Astrocyte (in vitro differentiated cells and primary cell): Measurements from ENCODE around the gene KIAA0319L. TPM values are rescaled to one million over a fixed set of nuclear protein-coding genes. Genes with fewer than 3 reads are reported as not detected.

Experiments used
- DNase-seq: peaks from one replicate; pipeline ENCODE4 v3.0.0-alpha.2; 2010; ENCODE audit warnings: low read depth
- FAIRE-seq: peaks from 2 replicates; lab custom pipeline; 2011; peaks lifted over from hg19 to GRCh38; lab: Jason Lieb, UNC
- H2AFZ ChIP-seq: 2 replicates; pipeline ENCODE4 v1.6.0; 2012; ENCODE audit warnings: low read depth, low read length, inconsistent platforms
- H3K27ac ChIP-seq: 2 replicates; pipeline ENCODE4 v1.5.1; 2011; ENCODE audit warnings: low read depth, low read length, inconsistent platforms
- H3K27me3 ChIP-seq: 2 replicates; pipeline ENCODE4 v1.6.0; 2011; ENCODE audit warnings: low read length, inconsistent platforms; ENCODE audit not compliant: insufficient read depth
- H3K36me3 ChIP-seq: 2 replicates; pipeline ENCODE4 v1.5.1; 2011; ENCODE audit warnings: low read length, inconsistent platforms; ENCODE audit not compliant: insufficient read depth
- H3K4me1 ChIP-seq: 2 replicates; pipeline ENCODE4 v1.5.1; 2011; ENCODE audit warnings: low read length, inconsistent platforms; ENCODE audit not compliant: insufficient read depth
- H3K4me2 ChIP-seq: 2 replicates; pipeline ENCODE4 v1.6.0; 2012; ENCODE audit warnings: low read length, inconsistent platforms
- H3K4me3 ChIP-seq: 2 replicates; pipeline ENCODE4 v1.5.1; 2011; ENCODE audit warnings: low read depth, mild to moderate bottlenecking, low read length, inconsistent platforms; ENCODE audit not compliant: insufficient read depth
- H3K79me2 ChIP-seq: 2 replicates; pipeline ENCODE4 v1.6.0; 2012; ENCODE audit warnings: mild to moderate bottlenecking, low read length, inconsistent platforms; ENCODE audit not compliant: insufficient read depth
- H3K9ac ChIP-seq: 2 replicates; pipeline ENCODE4 v1.6.0; 2012; ENCODE audit warnings: mild to moderate bottlenecking, low read length, inconsistent platforms
- H3K9me3 ChIP-seq: 2 replicates; pipeline ENCODE4 v1.5.1; 2012; ENCODE audit warnings: low read depth, mild to moderate bottlenecking, low read length, inconsistent platforms; ENCODE audit not compliant: insufficient read depth
- H4K20me1 ChIP-seq: 2 replicates; pipeline ENCODE4 v1.6.0; 2012; ENCODE audit warnings: low read length, inconsistent platforms; ENCODE audit not compliant: insufficient read depth
- H3K27ac Mint-ChIP-seq: one replicate; pipeline ENCODE4 v1.8.0; 2021; ENCODE audit warnings: mild to moderate bottlenecking, mixed read lengths; ENCODE audit not compliant: unreplicated experiment
- H3K27me3 Mint-ChIP-seq: one replicate; pipeline ENCODE4 v1.8.0; 2021; ENCODE audit warnings: low read depth, mixed read lengths; ENCODE audit not compliant: unreplicated experiment
- H3K36me3 Mint-ChIP-seq: one replicate; pipeline ENCODE4 v1.8.0; 2021; ENCODE audit warnings: low read depth, mixed read lengths; ENCODE audit not compliant: unreplicated experiment
- H3K4me1 Mint-ChIP-seq: one replicate; pipeline ENCODE4 v1.8.0; 2021; ENCODE audit warnings: low read depth, mixed read lengths; ENCODE audit not compliant: unreplicated experiment
- H3K4me3 Mint-ChIP-seq: one replicate; pipeline ENCODE4 v1.8.0; 2021; ENCODE audit warnings: mild to moderate bottlenecking, moderate library complexity, mixed read lengths; ENCODE audit not compliant: unreplicated experiment
- H3K9me3 Mint-ChIP-seq: one replicate; pipeline ENCODE4 v1.8.0; 2021; ENCODE audit warnings: mild to moderate bottlenecking, mixed read lengths; ENCODE audit not compliant: unreplicated experiment
- CTCF ChIP-seq: IDR thresholded peaks from 2 replicates; pipeline ENCODE4 v1.5.1; 2011; ENCODE audit warnings: low read depth, mild to moderate bottlenecking, inconsistent platforms, low read length, moderate library complexity; ENCODE audit not compliant: insufficient read depth
- EZH2 ChIP-seq: IDR thresholded peaks from 2 replicates; pipeline ENCODE4 v1.6.1; 2012; ENCODE audit warnings: mild to moderate bottlenecking, low read length, inconsistent platforms; ENCODE audit not compliant: insufficient read depth
- total RNA-seq: library from RNA; stranded (reverse); gene quantifications from 2 replicates; pipeline ENCODE4 v1.2.1, GENCODE V29; 2021

The KIAA0319L gene
- total RNA-seq, 1 donor from 2014 or later, result 42.5 TPM

GRCh38 chr1:35401049-35401448 is 156.2 kb downstream of the KIAA0319L start:
- Histone ChIP-seq H3K27me3 (no peaks in the 10 kb centered on the region), H3K4me3 (no peak overlapping the region), H3K36me3 (peaks cover 48% of the 10 kb centered on the region), H3K9ac (no peak overlapping the region), H3K4me2 (no peak overlapping the region), H3K27ac (no peak overlapping the region), H3K9me3 (no peaks in the 10 kb centered on the region), H3K4me1 (no peaks in the 10 kb centered on the region), H3K79me2 (no peaks in the 10 kb centered on the region), H2AFZ (no peak overlapping the region), H4K20me1 (no peaks in the 10 kb centered on the region)
- peaks cover 16% of the 10 kb centered on the region for H3K36me3 Mint-ChIP-seq
- DNase-seq (no peak), FAIRE-seq (no peak)
- no peaks in the 10 kb centered on the region for H3K9me3 Mint-ChIP-seq
- TF ChIP-seq EZH2 (no peak), CTCF (no peak)
- no peak overlapping the region for H3K4me3 Mint-ChIP-seq
- peaks cover 2% of the 10 kb centered on the region for H3K4me1 Mint-ChIP-seq
- H3K27me3 Mint-ChIP-seq, result no peaks in the 10 kb centered on the region
- no peak overlapping the region for H3K27ac Mint-ChIP-seq

GRCh38 chr1:35398739-35399138 is 158.5 kb downstream of the KIAA0319L start:
- Mint-ChIP-seq H3K27me3 (no peaks in the 10 kb centered on the region), H3K27ac (no peak overlapping the region), H3K36me3 (peaks cover 19% of the 10 kb centered on the region), H3K4me3 (no peak overlapping the region), H3K4me1 (peaks cover 2% of the 10 kb centered on the region), H3K9me3 (no peaks in the 10 kb centered on the region)
- Histone ChIP-seq H3K4me3 (no peak overlapping the region), H4K20me1 (peaks cover 4% of the 10 kb centered on the region), H3K27ac (no peak overlapping the region), H3K79me2 (no peaks in the 10 kb centered on the region), H3K36me3 (peaks cover 57% of the 10 kb centered on the region), H3K9ac (no peak overlapping the region), H3K9me3 (no peaks in the 10 kb centered on the region), H3K4me2 (no peak overlapping the region), H3K4me1 (no peaks in the 10 kb centered on the region), H3K27me3 (no peaks in the 10 kb centered on the region), H2AFZ (no peak overlapping the region)
- FAIRE-seq, result no peak
- DNase-seq, result no peak
- TF ChIP-seq EZH2 (no peak), CTCF (no peak)

GRCh38 chr1:35394386-35394785 is 162.8 kb downstream of the KIAA0319L start:
- H3K36me3 Mint-ChIP-seq, result peaks cover 21% of the 10 kb centered on the region
- no peak overlapping the region for H3K4me2 ChIP-seq

More at GRCh38 chr1:35394386-35394785, 162.8 kb downstream of the KIAA0319L start:
- no peak overlapping the region for H3K9ac ChIP-seq
- no peak overlapping the region for H3K4me3 ChIP-seq
- FAIRE-seq (no peak), DNase-seq (no peak)
- no peaks in the 10 kb centered on the region for H3K9me3 Mint-ChIP-seq
- no peak overlapping the region for H3K4me3 Mint-ChIP-seq
- H3K36me3 ChIP-seq, result peaks cover 57% of the 10 kb centered on the region
- no peaks in the 10 kb centered on the region for H3K27me3 ChIP-seq
- no peak overlapping the region for H2AFZ ChIP-seq
- H3K9me3 ChIP-seq, result no peaks in the 10 kb centered on the region
- TF ChIP-seq EZH2 (no peak), CTCF (no peak)
- H3K27ac Mint-ChIP-seq, result no peak overlapping the region
- H3K4me1 ChIP-seq, result no peaks in the 10 kb centered on the region
- H3K79me2 ChIP-seq, result no peaks in the 10 kb centered on the region
- peaks cover 4% of the 10 kb centered on the region for H4K20me1 ChIP-seq
- no peak overlapping the region for H3K27ac ChIP-seq
- no peaks in the 10 kb centered on the region for H3K27me3 Mint-ChIP-seq
- H3K4me1 Mint-ChIP-seq, result peaks cover 2% of the 10 kb centered on the region
